SJSA1 (cell line): Measurements from ENCODE around the gene THTPA. TPM values are rescaled to one million over a fixed set of nuclear protein-coding genes. Genes with fewer than 3 reads are reported as not detected.
A peak's percentile ranks its signal among the peaks of the same experiment; 100 is the strongest.

Source experiments
- DNase-seq, 2 experiments: peaks; one replicate each; pipeline ENCODE4 v3.0.0-alpha.2; 2015 to 2020; ENCODE audit warnings: low spot score in 2 of 2, low read depth in 1 of 2
- H3K27ac ChIP-seq: fragments of 250-450 bp; sonication (Bioruptor Pico); 2 replicates; pipeline ENCODE4 v1.5.1; 2020; ENCODE audit warnings: mild to moderate bottlenecking, moderate library complexity
- H3K27me3 ChIP-seq: fragments of 250-450 bp; sonication (Bioruptor Pico); replicated peaks from 2 replicates; pipeline ENCODE4 v1.5.1; 2020; ENCODE audit warnings: mild to moderate bottlenecking, moderate library complexity
- H3K36me3 ChIP-seq: fragments of 250-450 bp; sonication (Bioruptor Pico); 2 replicates; pipeline ENCODE4 v1.5.1; 2020; ENCODE audit warnings: mild to moderate bottlenecking
- H3K4me1 ChIP-seq: fragments of 250-450 bp; sonication (Bioruptor Pico); replicated peaks from 2 replicates; pipeline ENCODE4 v1.6.1; 2021; ENCODE audit warnings: mild to moderate bottlenecking
- H3K4me3 ChIP-seq: fragments of 250-450 bp; sonication (Bioruptor Pico); 2 replicates; pipeline ENCODE4 v1.5.1; 2020; ENCODE audit warnings: mild to moderate bottlenecking
- H3K9me3 ChIP-seq: fragments of 250-450 bp; sonication (Bioruptor Pico); replicated peaks from 2 replicates; pipeline ENCODE4 v1.5.1; 2020; ENCODE audit warnings: mild to moderate bottlenecking
- total RNA-seq: library from RNA; depleted of rRNA; stranded (reverse); fragments of >200 nt; shearing (Covaris generic); gene quantifications from 2 replicates; pipeline ENCODE4 v1.2.3, GENCODE V29; 2014

Gene THTPA
- total RNA-seq, 1 experiment from 2014 or later = 5.0 TPM

DNA sequence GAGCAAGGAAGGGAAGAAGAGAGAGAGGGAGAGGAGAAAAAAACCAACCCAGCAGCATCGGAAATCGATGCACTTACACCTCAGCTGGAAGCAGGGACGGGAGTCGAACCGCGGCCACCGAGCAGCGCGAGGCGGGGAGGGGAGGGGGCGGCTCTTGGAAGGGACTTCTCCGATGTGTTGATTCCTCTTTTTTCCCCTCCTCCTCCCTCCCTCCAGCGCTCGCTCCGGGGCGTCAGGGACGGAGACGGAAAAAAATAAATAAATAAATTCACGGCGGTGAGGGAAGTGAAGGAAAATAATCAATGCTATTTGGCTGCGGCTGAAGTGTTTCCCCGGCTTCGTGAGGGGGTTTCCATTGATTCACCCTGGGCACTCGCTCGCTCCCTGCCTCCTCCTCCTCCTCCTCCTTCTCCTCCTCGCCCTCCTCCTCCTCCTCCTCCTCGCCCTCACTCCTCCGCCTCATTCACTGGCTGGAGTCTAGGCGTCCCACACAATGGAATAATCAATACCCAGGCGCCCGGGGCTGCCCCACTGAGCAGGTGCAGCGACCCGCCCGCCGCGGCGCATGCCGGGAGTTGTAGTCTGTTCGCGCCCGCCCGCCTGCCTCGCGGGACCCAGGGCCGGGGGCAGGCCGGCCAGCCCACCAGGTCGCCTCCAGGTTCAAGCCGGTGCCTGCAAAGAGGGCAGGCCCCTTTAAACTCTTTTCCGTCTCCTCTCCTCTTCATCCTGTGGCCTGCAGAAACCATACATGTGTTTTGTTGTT is 4.6 kb upstream of the THTPA start, which contains the start of gene ZFHX2:
Gene ZFHX2 (minus strand): TSS at position 500 of the 763 bp plus-strand sequence. CDS start 16,440 bp downstream, outside the sequence.
- no peaks in the 10 kb centered on the region for H3K9me3 ChIP-seq
- no peaks in the 10 kb centered on the region for H3K36me3 ChIP-seq
- no peak within 1 kb of the TSS for H3K4me3 ChIP-seq
- peaks cover 49% of the 10 kb centered on the region for H3K27me3 ChIP-seq
- peaks cover 9% of the 10 kb centered on the region for H3K4me1 ChIP-seq
- no peak within 1 kb of the TSS for H3K27ac ChIP-seq
- DNase-seq = no peak

DNA sequence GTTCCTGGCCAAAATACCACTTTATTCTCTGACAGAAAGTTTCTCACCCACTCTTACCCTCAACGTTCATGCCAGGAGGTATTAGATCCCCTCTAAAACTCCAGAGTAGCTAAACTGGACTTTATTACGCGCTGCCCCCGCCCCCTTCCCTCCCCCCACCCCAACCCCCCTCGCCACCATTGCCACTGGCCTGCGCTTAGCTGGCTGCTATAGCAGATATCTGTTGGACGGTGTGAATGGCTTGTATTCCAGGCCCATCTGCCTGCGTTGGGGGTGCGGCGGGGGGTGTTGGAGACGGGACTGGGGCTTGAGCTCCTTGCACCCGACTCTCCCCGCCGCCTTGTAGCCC is 564 bp upstream of the THTPA start:
- no peak for DNase-seq
- Histone ChIP-seq H3K27ac (no peak overlapping the region; the same call in 1 of the 2 replicates), H3K27me3 (peaks cover 15% of the 10 kb centered on the region), H3K4me3 (peak overlapping the region; percentile 74), H3K4me1 (peaks cover 17% of the 10 kb centered on the region), H3K36me3 (no peaks in the 10 kb centered on the region; the same call in 1 of the 2 replicates), H3K9me3 (no peaks in the 10 kb centered on the region)

DNA sequence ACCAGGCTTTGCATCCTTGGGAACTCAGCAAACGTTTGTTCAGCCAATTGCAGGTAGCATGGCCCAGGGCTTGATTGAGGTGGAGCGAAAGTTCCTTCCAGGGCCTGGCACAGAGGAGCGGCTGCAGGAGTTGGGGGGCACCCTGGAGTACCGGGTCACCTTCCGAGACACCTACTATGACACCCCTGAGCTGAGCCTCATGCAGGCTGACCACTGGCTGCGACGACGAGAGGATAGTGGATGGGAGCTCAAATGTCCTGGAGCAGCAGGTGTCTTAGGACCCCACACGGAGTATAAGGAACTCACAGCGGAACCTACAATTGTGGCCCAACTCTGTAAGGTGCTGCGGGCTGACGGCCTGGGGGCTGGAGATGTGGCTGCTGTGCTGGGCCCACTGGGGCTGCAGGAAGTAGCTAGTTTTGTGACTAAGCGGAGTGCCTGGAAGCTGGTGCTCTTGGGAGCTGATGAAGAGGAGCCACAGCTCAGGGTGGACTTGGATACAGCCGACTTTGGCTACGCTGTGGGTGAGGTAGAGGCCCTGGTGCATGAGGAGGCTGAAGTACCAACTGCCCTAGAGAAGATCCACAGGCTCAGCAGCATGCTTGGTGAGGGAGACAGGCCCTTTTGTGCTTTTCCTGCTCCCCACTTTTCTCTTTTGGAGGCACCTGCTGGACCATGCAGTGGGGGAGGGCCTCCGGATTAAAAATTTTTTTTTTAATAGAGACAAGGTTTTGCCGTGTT is 799 bp downstream of the THTPA start:
- Histone ChIP-seq H3K36me3 (no peaks in the 10 kb centered on the region; the same call in 1 of the 2 replicates), H3K27me3 (peaks cover 1% of the 10 kb centered on the region), H3K4me1 (peaks cover 9% of the 10 kb centered on the region), H3K9me3 (no peaks in the 10 kb centered on the region), H3K4me3 (peak overlapping the region; percentile 74), H3K27ac (no peak overlapping the region)
- no peak for DNase-seq

DNA sequence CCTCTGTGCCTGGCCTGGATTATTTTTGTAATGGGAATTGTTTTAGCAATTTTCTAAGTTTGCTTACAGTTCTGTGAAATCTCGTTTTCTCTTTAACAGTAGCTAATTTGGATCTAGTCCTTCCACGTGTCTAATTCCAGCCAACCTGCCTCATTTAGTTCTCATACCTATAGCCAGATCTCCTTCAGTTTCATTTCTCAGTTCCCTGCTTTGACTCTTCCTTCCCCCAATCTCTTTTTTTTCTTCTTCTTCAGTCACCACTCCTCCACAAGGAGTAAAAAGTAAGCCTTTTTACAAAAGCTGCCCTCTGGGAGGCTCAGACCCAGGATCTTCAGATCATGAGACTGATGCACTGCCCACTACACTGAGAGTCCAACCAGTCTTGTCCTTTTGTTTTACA is 1.4 kb downstream of the THTPA start:
- Histone ChIP-seq H3K36me3 (no peaks in the 10 kb centered on the region; the same call in 1 of the 2 replicates), H3K4me3 (no peak overlapping the region), H3K9me3 (no peaks in the 10 kb centered on the region), H3K4me1 (peaks cover 9% of the 10 kb centered on the region), H3K27me3 (no peaks in the 10 kb centered on the region), H3K27ac (no peak overlapping the region)
- no peak for DNase-seq

DNA sequence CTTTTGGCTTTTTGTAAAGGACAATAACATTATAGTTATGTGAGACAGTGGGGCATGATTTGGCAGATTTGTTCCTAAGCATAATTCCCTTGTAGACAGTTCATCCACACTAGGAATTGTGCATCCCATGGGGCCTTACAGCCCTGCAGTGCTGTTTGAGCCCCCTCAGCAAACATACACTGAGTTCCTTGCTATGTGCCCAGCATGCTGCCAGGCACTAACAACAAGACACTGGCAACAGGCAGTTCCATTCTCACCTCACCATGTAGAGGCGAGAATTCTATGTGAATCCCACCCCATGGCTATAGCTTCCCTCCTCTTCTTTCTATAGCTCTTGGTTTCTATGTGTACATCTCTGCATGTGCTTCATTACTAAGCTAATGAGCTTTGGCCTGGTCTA is 1.9 kb downstream of the THTPA start:
- no peak for DNase-seq
- Histone ChIP-seq H3K27me3 (no peaks in the 10 kb centered on the region), H3K9me3 (no peaks in the 10 kb centered on the region), H3K4me1 (peaks cover 9% of the 10 kb centered on the region), H3K36me3 (no peaks in the 10 kb centered on the region; the same call in 1 of the 2 replicates), H3K4me3 (no peak overlapping the region), H3K27ac (no peak overlapping the region)

DNA sequence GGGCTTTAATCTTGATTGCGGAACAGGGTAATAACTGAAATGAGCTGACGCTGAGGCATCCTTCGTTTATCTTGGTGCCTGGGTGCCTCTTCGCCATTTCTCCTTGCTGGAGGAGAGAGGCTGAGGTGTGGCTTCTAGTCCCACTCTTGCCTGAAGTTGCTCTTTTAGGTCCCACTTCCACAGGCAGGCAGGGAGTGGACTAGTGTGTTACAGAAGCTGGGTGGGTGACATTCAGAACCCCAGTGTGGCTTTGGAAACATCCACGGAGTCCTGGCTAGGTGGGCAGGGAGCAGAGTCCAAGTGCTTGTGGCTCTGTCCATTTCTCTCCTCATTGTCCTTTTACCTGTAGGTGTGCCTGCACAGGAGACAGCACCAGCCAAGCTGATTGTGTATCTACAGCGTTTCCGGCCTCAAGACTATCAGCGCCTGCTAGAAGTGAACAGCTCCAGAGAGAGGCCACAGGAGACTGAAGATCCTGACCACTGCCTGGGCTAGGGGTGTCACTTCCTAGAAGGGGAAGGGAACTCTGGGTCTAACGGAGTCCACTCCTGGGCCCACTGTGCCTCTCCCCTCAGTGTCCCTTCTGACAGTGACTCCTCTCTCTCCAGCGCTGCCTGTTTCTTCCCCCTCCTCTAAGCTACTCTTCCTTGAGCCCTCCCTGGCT is 2.4 kb downstream of the THTPA start:
- Histone ChIP-seq H3K27me3 (no peaks in the 10 kb centered on the region), H3K36me3 (no peaks in the 10 kb centered on the region; the same call in 1 of the 2 replicates), H3K9me3 (no peaks in the 10 kb centered on the region), H3K4me1 (peaks cover 9% of the 10 kb centered on the region), H3K27ac (no peak overlapping the region), H3K4me3 (no peak overlapping the region)
- DNase-seq = no peak

DNA sequence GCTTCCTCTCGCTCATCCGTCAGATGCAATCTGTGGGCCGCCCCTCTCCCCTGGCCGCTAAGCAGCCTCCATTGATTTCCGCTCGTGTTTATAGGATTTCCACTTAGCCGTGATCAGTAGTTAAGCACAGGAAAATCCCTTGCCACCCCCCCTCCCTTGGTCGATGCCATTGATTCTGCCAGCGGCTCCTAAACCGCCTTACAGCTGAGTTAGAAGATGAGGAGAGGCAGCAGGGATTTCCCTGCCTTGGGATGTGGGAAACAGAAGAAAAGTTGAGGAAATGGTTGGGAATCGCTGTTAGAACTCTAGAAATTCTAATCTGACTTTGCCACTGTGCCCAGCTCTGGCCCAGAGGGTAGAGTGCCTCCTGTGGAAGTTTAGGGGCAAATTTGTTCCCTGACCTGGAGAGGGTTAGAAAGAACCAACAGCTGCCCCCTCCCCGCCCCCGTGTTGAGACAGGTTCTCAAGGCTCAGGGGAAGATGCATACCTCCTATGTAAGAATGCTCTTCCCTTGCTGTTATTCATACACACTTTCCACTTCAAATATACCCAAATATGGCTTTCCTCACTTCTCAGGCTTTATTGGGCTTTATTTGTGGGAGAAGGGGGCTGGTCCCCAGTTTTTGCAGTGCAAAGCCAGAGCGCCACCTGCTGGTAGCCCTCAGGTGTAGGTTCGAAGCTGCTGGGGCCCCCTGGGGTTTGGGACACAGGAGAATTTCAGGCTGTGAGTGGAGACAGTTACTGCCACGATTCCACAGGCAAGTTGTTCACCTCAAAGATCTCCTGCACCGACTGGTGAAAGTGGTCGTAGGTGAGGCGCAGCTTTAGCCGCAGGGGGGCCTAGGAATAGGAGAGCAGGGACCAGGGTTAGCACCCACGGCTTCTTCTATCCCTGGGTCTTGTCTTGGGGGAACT is 3.2 kb downstream of the THTPA start:
- H3K9me3 ChIP-seq = no peaks in the 10 kb centered on the region

DNA sequence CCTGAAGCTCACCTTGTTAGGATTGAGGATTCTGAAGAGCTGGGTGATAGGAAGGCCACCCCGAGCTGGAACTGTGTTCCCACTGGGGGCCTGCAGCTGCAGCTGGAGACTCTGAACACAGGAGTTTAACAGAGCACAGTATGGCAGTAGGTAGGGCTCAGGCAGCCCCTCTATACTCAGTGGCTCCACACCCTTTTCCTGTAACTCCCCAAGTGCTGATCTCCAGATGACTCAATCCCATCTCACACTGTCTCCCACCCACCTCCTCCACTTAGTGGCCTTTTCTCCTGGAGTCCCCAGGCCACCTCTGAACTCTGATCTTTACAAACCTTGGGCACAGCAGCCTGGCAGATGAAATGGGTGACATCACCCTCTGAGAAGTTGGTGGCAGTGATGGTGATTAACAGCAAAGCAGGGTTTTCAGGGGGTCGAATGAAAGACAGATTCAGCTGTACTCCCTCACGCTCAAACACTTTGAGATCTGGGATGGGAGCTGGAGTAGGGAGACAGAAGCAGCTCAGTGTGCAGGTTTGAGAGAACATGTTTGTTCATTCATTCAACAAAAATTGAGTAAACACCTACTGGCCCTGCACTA is 4.0 kb downstream of the THTPA start:
- Histone ChIP-seq H3K27me3 (no peaks in the 10 kb centered on the region), H3K4me1 (peaks cover 9% of the 10 kb centered on the region), H3K4me3 (no peak overlapping the region), H3K27ac (no peak overlapping the region), H3K9me3 (no peaks in the 10 kb centered on the region), H3K36me3 (no peaks in the 10 kb centered on the region; the same call in 1 of the 2 replicates)
- no peak for DNase-seq

More for the DNA sequence above, 3.2 kb downstream of the THTPA start:
- Histone ChIP-seq H3K4me3 (no peak overlapping the region), H3K4me1 (peaks cover 9% of the 10 kb centered on the region), H3K27ac (no peak overlapping the region), H3K27me3 (no peaks in the 10 kb centered on the region), H3K36me3 (no peaks in the 10 kb centered on the region; the same call in 1 of the 2 replicates)
- peak in 1 of 2 experiments; percentile 58 for DNase-seq

DNA sequence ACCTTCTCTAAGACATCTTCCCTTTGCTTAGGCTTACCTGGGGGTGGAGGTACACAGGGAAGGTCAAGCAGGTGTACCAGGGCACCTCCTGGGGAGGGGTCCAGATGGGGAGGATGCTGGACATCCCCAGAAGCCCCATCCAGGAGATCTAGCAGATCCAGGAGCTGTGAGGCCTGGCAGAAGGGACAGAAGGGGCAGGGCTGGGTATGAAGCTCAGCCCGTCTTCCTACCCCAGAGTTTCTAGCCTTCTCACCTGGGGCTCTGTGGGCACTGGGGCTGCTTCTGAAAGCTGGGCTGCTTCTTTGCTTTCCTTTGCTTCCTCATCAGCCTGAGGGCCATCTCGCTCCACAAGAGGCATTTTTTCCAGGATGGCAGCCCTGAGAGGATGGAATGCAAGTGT is 5.2 kb downstream of the THTPA start:
- Histone ChIP-seq H3K27me3 (no peaks in the 10 kb centered on the region), H3K4me3 (no peak overlapping the region), H3K36me3 (no peaks in the 10 kb centered on the region; the same call in 1 of the 2 replicates), H3K27ac (no peak overlapping the region), H3K9me3 (no peaks in the 10 kb centered on the region), H3K4me1 (peaks cover 9% of the 10 kb centered on the region)
- no peak for DNase-seq

DNA sequence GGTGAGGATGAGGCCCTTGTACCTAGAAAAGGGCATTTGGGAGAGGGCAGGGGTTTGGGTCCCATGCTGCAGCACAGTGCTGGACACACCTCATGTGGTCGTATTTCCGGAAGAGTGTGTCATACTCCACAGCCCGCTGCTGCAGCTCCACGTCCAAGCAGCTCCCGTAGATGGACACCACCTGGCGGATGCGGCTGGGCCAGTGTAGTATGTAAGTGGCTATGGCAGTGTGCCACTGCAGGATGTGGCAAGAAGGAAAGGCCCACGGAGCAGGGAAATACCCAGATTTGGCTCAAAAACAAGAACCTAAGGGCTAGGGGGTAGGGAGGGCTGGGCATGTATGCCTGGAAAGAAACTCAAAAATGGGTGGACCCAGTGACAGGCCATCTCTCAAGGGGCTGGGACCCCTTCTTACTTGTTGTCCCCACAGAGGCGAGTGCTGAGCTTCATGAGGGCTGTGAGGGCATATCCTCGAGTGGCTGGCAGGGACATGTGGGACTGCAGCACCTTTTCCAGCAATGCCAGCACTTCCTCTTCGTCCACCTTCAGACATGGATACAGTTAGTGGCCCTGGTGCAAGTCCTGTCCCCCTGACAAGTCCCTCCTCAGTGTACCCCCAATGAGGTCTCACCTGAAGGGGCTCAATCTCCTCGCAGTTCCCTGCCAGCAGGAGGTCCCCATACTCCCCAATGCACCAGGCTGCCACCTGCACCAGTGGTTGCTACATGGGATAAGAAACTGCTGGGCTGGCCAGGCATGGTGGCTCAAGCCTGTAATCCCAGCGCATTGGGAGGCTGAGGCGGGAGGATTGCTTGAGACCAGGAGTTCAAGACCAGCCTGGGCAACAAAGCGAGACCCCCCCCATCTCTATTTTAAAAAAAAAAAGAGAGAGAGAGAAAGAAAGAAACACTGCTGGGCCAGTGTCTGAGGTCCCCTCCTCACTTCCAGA is 6.1 kb downstream of the THTPA start:
- Histone ChIP-seq H3K27ac (no peak overlapping the region), H3K36me3 (no peaks in the 10 kb centered on the region; the same call in 1 of the 2 replicates), H3K4me1 (peaks cover 4% of the 10 kb centered on the region), H3K9me3 (no peaks in the 10 kb centered on the region), H3K27me3 (no peaks in the 10 kb centered on the region), H3K4me3 (no peak overlapping the region)
- no peak for DNase-seq

DNA sequence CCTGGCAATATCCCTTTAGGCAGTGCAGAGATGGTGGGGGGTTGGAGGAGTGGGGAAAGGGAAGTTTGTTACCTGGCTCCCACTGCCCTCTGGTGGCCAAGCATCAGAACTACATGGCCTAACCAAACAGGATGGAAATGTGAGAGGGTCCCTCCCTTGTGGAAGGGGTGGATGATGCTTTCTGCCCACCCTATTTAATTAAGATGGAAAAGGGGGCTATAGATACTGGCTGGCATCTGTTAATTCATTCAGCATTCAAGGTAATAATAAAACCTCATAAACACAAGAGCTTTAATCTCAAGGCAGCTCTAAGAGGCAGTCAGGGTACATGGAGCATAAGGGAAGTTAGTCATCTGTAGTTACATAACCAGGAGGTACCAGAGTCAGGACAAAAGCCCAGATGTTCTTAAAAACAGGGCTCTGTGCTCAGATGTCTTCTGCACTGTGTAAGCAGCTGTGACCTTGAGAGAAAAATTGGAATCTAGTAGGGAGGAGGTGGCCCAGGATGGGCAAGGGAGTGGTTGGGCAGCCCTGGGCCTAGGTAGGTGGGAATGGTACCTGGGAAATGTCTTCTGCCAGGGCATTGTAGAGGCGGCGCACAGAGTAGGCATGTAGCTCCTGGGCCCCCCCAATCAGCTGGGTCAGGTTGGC is 6.9 kb downstream of the THTPA start:
- Histone ChIP-seq H3K4me1 (peaks cover 10% of the 10 kb centered on the region), H3K4me3 (no peak overlapping the region), H3K27me3 (no peaks in the 10 kb centered on the region), H3K36me3 (no peaks in the 10 kb centered on the region; the same call in 1 of the 2 replicates), H3K27ac (no peak overlapping the region), H3K9me3 (no peaks in the 10 kb centered on the region)
- DNase-seq = peak; percentile 27 to 57
